GM11168 (cell line): ENCODE results near the gene RAB24.

Experiments used
- in situ Hi-C: fragments of 300-500 bp; cut with MboI; formaldehyde crosslinking; loops from one replicate; pipeline ENCODE4 v1.12.0; 2022; ENCODE audit warnings: low sequenced_read_pairs; ENCODE audit not compliant: unreplicated experiment

The RAB24 gene

GRCh38 chr5:177253252-177253651, 50.3 kb downstream of the RAB24 start:
- in situ Hi-C loops: no loop called here
